Measurements from ENCODE around the gene ABHD17A. TPM values are rescaled to one million over a fixed set of nuclear protein-coding genes. Genes with fewer than 3 reads are reported as not detected.

The ABHD17A gene
- total RNA-seq, 1 experiment from 2014 or later = 39.5 TPM

DNA sequence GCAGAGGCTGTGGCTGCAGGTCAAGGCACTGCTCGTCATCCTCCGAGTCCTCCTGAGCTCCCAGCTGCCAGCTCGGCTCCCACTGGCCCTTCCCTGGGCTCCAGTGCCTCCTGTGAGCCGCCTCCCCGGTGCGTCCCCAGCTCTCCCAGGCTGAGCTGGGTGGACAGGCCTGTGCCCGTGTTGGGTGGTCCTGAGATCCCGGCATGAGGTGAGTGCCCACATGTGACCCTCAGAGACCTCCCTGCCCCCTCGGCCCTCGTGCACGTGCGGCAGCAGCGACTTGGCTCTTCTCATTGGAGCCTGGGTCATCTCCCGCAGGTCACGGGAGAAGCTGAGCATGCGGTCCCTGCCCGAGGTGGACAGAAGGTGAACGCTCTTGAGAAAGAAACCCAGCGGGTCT, 35.3 kb upstream of the ABHD17A start:
- no peaks in the 10 kb centered on the region for H3K9me3 Mint-ChIP-seq (ENCODE audit: unreplicated experiment)
- ChIA-PET POLR2A (interaction anchor here (0.5 kb wide), 1 partner anchor 77 kb away, joined by 3 read pairs; no protein-coding TSS in a partner anchor), CTCF (interaction anchor here (0.5 to 1.4 kb wide), 2 partner anchors 9 to 220 kb away, joined by 4 to 6 read pairs; no protein-coding TSS in a partner anchor)
- no peaks in the 10 kb centered on the region for H3K4me1 Mint-ChIP-seq (ENCODE audit: insufficient read depth, unreplicated experiment)
- BruUV-seq (replicated peaks) = no TSS peak
- TF ChIP-seq, protein P1, sequence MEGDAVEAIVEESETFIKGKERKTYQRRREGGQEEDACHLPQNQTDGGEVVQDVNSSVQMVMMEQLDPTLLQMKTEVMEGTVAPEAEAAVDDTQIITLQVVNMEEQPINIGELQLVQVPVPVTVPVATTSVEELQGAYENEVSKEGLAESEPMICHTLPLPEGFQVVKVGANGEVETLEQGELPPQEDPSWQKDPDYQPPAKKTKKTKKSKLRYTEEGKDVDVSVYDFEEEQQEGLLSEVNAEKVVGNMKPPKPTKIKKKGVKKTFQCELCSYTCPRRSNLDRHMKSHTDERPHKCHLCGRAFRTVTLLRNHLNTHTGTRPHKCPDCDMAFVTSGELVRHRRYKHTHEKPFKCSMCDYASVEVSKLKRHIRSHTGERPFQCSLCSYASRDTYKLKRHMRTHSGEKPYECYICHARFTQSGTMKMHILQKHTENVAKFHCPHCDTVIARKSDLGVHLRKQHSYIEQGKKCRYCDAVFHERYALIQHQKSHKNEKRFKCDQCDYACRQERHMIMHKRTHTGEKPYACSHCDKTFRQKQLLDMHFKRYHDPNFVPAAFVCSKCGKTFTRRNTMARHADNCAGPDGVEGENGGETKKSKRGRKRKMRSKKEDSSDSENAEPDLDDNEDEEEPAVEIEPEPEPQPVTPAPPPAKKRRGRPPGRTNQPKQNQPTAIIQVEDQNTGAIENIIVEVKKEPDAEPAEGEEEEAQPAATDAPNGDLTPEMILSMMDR (IDR thresholded peaks at IDR 0.05; ENCODE audit: unreplicated experiment) = no peak
- intact Hi-C loops (cut with micrococcal nuclease) = no loop called here
- no peak overlapping the region for H3K27ac Mint-ChIP-seq (ENCODE audit: low read depth, unreplicated experiment)
- H3K36me3 Mint-ChIP-seq (ENCODE audit: insufficient read depth, unreplicated experiment) = peaks cover 64% of the 10 kb centered on the region
- H3K4me3 Mint-ChIP-seq (ENCODE audit: unreplicated experiment) = no peak overlapping the region
- H3K27me3 Mint-ChIP-seq (ENCODE audit: insufficient read depth, unreplicated experiment) = no peaks in the 10 kb centered on the region
- DNase-seq (ENCODE audit: unreplicated experiment) = no peak

DNA sequence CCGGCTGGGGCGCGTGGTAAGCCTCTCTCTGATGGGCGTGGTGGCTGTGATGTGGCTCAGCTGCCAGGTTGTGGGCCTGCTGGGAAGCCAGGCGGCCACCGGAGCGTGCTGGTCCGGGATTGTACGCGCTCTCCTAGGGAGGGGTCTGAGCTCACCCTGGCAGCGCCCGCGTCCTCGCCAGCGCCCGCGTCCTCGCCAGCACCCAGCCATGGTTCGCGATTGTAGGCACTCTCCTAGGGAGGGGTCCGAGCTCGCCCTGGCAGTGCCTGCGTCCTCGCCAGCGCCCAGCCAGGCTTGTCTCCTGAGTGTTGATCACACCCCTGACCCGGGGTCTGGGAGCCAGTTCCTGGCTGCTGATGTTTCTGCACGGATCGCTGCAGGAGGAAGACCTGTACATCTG, 33.7 kb upstream of the ABHD17A start:
- BruUV-seq (replicated peaks) = no TSS peak
- intact Hi-C loops (cut with micrococcal nuclease) = no loop called here
- ChIA-PET CTCF (no interaction called here), POLR2A (interaction anchor here (0.9 kb wide), 1 partner anchor 10 kb away, joined by 5 read pairs; no protein-coding TSS in a partner anchor)
- H3K4me3 Mint-ChIP-seq (ENCODE audit: unreplicated experiment) = no peak overlapping the region
- H3K9me3 Mint-ChIP-seq (ENCODE audit: unreplicated experiment) = no peaks in the 10 kb centered on the region
- peaks cover 57% of the 10 kb centered on the region for H3K36me3 Mint-ChIP-seq (ENCODE audit: insufficient read depth, unreplicated experiment)
- TF ChIP-seq, protein P1 (IDR thresholded peaks at IDR 0.05; ENCODE audit: unreplicated experiment) = no peak
- H3K27me3 Mint-ChIP-seq (ENCODE audit: insufficient read depth, unreplicated experiment) = no peaks in the 10 kb centered on the region
- no peak overlapping the region for H3K27ac Mint-ChIP-seq (ENCODE audit: low read depth, unreplicated experiment)
- DNase-seq (ENCODE audit: unreplicated experiment) = no peak
- no peaks in the 10 kb centered on the region for H3K4me1 Mint-ChIP-seq (ENCODE audit: insufficient read depth, unreplicated experiment)

DNA sequence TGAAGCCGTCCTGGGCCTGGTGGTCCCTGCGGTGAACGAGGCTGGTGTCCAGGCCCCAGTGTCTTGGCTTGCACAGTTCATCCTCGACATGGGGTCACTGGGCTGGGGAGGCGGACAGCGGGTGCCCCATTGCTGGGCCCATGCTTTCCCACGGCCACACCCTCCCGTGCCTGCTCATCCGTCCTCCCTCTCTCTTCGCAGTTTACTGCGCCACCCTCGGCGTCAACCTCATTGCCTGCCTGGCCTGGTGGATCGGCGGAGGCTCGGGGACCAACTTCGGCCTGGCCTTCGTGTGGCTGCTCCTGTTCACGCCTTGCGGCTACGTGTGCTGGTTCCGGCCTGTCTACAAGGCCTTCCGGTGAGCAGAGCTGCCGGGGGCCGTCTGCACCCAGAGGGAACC, 32.6 kb upstream of the ABHD17A start:
- intact Hi-C loops (cut with micrococcal nuclease) = no loop called here
- CTCF ChIA-PET = no interaction called here
- Mint-ChIP-seq H3K36me3 (ENCODE audit: insufficient read depth, unreplicated experiment) (peaks cover 51% of the 10 kb centered on the region), H3K27me3 (ENCODE audit: insufficient read depth, unreplicated experiment) (no peaks in the 10 kb centered on the region), H3K4me3 (ENCODE audit: unreplicated experiment) (no peak overlapping the region), H3K9me3 (ENCODE audit: unreplicated experiment) (no peaks in the 10 kb centered on the region), H3K27ac (ENCODE audit: low read depth, unreplicated experiment) (no peak overlapping the region), H3K4me1 (ENCODE audit: insufficient read depth, unreplicated experiment) (no peaks in the 10 kb centered on the region)
- no TSS peak for BruUV-seq (replicated peaks)
- no peak for DNase-seq (ENCODE audit: unreplicated experiment)
- TF ChIP-seq, protein P1 (IDR thresholded peaks at IDR 0.05; ENCODE audit: unreplicated experiment) = no peak
- POLR2A ChIA-PET = no interaction called here

DNA sequence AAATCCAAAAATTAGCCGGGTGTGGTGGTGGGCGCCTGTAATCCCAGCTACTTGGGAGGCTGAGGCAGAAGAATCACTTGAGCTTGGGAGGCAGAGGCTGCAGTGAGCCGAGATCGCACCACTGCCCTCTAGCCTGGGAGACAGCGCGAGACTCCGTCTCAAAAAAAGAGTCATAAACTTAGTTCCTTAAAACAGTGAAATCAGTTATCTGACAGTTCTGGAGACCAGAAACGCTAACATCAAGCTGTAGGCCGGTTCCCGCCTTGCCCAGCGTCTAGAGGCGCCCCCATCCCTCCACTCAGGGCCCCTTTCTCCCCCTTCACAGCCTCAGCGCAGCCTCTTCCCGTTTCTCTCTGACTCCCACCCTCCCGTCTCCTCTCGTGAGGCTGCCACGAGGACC, 31.9 kb upstream of the ABHD17A start:
- no TSS peak for BruUV-seq (replicated peaks)
- Mint-ChIP-seq H3K36me3 (ENCODE audit: insufficient read depth, unreplicated experiment) (peaks cover 45% of the 10 kb centered on the region), H3K4me1 (ENCODE audit: insufficient read depth, unreplicated experiment) (no peaks in the 10 kb centered on the region), H3K27me3 (ENCODE audit: insufficient read depth, unreplicated experiment) (no peaks in the 10 kb centered on the region), H3K4me3 (ENCODE audit: unreplicated experiment) (no peak overlapping the region), H3K27ac (ENCODE audit: low read depth, unreplicated experiment) (no peak overlapping the region), H3K9me3 (ENCODE audit: unreplicated experiment) (no peaks in the 10 kb centered on the region)
- DNase-seq (ENCODE audit: unreplicated experiment) = no peak
- TF ChIP-seq, protein P1 (IDR thresholded peaks at IDR 0.05; ENCODE audit: unreplicated experiment) = no peak
- ChIA-PET POLR2A (no interaction called here), CTCF (no interaction called here)
- intact Hi-C loops (cut with micrococcal nuclease) = no loop called here
